Measurements from ENCODE around the gene OGA. TPM values are rescaled to one million over a fixed set of nuclear protein-coding genes. Genes with fewer than 3 reads are reported as not detected.

Gene OGA
- total RNA-seq = 43.8 and 64.3 TPM in 2 replicates

DNA sequence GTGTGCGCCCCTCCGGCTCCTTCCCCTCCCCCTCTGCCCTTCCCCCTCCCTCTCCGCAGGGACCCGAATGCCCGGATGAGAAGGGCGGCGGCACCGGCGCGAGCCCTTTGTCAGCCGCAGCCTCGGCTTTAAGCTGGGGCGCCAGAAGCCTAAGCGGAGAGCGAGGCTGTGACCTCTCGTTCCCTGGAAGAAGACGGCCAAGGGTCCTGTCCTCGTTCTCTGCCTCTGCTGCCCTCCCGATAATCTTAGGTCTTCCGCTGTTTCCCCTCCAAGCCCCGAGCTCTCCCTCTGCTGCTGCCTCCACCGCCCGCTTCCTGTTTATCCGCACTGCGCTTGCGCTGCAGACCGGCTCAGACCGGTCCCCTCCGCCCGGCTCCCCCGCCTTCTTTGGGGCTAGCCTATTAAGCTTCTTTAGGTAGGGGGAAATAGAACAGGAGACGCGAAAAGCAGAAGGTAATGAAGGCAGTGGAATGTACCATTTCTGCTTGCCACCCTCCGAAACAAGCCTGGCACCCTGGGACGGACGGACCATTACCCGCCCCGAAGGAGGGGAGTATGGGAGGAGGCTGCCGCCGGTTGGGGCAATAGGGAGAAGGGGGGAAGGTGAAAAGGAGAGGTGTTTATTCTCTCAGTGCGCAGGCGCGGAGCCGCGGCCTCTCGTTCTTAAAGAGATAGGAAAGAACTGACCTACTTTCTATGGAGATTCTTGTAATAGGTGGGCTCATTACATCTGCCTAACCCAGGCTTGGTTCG lies at the start of gene OGA:
TSS of gene OGA (minus strand) at position 326 of the 753 bp plus-strand sequence. CDS start 422 bp downstream, outside the sequence.
- DNase-seq (ENCODE audit: low read depth in 2 of 2) = peak; percentile 100

GRCh38 chr10:101867931-101868330 lies 49.7 kb upstream of the OGA start:
- peak in 1 of 2 donors; percentile 16 for DNase-seq (ENCODE audit: low read depth in 2 of 2)

DNA sequence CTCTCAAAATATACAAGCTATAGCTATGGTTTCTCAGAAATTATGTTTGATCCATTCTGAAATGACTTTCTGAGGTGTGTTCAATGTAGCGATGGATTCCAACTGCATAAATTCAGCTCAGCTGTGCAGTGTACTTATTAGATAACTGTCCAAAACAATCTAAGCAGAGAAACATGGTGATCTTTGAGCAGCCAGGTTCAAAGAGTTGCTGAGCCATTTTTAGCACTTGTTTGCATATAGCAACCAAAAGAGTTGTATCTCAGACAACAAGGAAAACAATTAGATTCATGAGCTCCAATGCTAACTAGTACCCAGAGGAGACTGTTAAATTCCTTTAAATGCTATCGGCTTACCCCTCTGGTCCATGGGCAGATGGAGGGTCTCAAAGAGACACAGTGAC lies 41.3 kb upstream of the OGA start:
- no peak for DNase-seq (ENCODE audit: low read depth in 2 of 2)

DNA sequence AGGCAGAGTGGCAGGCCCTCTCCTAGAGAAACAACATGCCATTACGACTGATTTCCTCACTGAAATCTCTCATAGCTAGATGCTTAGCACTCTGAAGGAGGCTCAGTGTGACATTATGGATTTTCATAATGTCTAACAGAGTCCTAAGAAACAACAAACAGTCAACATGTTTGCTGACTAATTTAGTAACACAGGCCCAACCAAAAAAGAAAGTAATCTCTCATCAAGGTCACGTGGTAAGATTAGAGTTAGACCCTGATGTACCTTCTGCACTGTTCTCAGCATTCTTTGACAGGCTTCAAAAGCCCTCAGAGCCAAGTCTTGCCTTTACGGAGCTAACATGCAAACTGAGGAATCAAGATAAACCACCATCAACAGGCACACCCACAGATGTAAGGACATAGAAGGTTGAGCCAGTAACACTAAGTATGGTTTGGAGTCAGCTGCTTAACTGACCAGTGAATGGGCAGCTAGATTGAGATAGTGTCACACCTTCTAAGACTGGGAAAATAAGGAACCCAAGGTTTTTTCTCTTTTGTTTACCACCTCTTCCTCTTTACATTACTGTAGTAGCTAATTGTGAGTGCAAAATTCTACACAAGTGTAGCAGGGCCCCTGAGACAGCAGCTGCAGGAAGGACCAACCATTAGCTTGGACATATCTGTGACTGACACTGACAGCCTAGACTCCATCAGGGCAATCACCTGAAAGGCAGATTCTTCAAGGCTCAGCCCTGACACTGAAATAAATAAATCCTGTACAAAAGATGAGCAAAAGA lies 40.7 kb upstream of the OGA start:
- DNase-seq (ENCODE audit: low read depth in 2 of 2) = no peak

GRCh38 chr10:101857802-101858476 lies 39.7 kb upstream of the OGA start:
- DNase-seq (ENCODE audit: low read depth in 2 of 2) = no peak

- peak in 1 of 2 donors; percentile 76 for DNase-seq (ENCODE audit: low read depth in 2 of 2)
Observed at GRCh38 chr10:101856626-101857025, 38.4 kb upstream of the OGA start.

DNA sequence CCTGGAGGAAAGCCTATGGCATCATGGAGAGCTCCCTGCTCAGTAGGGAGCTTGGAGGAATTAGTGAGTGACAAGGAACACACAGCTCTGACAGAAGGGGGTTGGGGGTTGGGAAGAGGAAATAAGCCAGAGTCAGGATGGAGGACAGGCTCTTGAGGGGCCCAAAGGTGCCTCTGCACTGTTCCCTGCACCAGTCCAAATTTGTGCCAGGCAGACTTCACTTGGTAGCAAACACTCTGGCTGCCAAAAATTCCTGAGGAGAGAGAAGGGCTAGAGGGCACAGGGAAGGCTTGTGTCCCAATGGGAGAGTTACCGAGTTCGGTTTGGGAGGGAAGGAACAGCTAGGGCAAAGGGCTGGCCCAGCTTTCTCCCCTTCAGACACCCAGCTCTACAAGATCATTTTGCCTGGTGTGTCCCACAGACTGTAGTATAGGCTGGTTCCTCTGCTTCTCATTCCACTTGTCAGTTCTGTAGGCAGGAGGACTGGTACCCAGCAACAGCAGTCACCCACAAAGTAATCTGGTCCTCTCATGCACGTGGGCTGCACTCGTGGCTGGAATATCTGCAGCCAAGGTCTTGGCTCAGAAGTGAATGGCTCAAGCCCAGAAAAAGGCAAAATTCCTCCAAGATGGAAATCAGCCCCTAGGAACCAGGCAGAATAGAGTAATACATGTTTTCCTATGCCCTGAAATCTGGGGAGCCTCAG lies 33.3 kb upstream of the OGA start:
- no peak for DNase-seq (ENCODE audit: low read depth in 2 of 2)

DNA sequence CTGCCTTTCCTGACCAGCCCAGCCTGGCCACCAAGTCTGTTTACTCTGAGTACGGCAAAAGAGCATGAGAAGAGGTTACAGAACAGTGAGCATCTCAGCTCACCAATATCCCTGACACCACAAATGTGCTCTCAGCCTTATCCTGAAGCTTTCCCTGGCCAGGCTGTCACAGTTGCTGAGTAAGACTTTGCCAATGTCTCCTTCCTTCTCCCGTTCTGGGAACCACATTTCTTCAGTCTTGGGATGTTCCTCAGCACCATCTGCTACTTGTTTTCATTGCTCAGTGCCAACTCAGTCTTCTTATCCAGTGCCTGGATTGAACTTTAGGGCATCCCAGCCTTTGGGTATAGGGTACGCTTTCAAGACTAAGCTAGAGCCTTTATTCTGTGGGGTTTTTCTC lies 32.5 kb upstream of the OGA start:
- no peak for DNase-seq (ENCODE audit: low read depth in 2 of 2)

DNA sequence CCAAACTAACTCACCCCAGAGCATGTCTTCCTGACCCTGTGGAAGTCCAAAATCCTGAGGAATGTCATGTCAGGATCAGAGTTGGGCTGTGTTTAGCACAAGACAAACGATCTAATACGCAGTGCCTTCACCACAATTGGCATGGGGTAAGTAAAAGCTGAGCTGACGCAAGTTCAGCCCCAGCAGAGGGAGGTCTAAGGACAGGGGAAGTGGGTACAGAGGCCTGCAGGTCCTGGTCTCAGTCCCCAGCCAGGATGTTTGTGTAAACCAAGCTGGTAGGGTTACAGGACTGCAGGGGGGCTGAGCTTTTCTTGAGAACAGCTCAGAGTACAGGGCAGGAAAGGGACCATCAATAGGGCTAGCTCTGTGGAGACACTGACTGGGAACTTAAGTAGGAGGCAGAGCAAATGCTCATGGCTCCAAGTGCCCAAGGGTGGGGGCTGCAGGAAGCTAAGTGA lies 30.7 kb upstream of the OGA start:
- DNase-seq (ENCODE audit: low read depth in 2 of 2) = peak in 1 of 2 donors; percentile 40

GRCh38 chr10:101848408-101848807 lies 30.2 kb upstream of the OGA start:
- peak in 1 of 2 donors; percentile 57 for DNase-seq (ENCODE audit: low read depth in 2 of 2)

DNA sequence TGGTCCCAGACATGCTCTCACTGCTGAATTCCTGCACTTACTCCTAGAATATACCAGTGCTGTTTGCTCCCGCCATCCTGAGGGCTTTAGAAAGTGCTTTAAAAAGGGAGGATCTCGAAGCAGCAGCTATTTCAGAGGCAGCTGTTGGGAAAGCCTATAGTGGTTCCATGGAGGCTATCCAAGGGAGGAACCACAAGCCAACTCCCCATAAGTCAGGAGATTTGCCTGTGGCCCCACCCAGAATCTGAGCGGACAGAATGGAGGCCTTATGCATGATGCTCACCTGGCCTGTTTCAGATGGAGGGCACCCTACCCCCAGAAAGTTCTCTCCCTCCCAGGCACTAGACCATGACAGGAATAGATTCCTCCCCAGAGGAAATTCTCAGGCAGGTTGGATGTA lies 27.6 kb upstream of the OGA start:
- no peak for DNase-seq (ENCODE audit: low read depth in 2 of 2)

GRCh38 chr10:101843032-101844021 lies 25.1 kb upstream of the OGA start, which contains the start of gene KCNIP2:
Gene KCNIP2 (minus strand): TSS chr10:101843800. CDS start chr10:101843568, 232 bp downstream.
- peak in 1 of 2 donors; percentile 23 for DNase-seq (ENCODE audit: low read depth in 2 of 2)

DNA sequence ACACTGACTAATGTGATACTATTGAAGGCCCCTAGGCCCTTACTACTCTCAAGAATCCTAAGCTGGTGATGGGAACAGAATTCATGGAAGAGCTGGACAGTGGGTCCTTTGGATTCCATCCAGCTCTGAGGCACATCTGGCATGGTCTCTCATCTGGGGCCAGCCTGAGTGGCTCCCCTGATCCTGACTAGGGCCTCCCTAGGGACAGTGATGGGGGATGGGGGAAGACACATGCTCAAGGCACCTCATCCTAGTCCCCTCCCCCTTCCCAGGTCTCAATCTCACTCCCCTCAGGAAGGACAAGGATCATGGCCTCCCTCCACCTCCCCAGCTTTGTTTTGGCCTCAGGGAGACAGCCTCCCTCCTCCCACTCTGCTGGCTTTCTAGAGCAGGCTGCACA lies 23.6 kb upstream of the OGA start:
- no peak for DNase-seq (ENCODE audit: low read depth in 2 of 2)

DNA sequence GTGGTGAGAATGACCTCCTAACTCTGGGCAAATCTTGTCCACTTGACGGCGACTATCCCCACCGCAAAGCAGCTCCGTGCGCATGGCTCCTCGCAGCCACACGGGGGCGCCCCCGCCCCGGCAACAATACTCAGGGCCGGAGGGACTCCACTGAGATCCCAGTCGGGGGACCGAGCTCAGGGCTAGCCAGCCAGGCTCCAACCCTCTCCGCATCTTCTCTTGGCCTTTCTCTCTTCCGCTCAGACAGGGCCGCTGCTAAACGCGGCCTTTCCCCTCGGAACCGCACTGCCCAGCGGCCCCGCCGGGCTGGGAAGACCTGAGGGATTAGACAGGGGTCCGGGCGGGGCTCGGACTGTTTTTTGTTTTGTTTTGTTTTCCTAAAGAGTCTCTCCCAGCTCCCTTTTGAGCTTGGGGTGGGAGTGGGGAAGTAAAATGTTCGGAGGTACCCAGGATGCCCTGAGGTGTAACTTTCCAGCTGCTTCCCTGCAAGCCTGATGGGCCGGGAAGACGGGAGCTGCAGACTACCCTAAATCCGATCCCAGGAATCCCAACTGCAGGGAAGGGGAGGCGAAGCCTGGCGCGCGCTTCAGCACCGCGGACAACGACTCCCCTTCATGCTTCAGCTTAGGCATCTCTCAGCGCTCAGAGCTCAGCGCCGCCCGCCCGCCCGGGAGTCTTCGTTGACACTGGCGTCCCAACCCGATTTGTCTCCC lies 22.7 kb upstream of the OGA start:
- DNase-seq (ENCODE audit: low read depth in 2 of 2) = peak; percentile 88

DNA sequence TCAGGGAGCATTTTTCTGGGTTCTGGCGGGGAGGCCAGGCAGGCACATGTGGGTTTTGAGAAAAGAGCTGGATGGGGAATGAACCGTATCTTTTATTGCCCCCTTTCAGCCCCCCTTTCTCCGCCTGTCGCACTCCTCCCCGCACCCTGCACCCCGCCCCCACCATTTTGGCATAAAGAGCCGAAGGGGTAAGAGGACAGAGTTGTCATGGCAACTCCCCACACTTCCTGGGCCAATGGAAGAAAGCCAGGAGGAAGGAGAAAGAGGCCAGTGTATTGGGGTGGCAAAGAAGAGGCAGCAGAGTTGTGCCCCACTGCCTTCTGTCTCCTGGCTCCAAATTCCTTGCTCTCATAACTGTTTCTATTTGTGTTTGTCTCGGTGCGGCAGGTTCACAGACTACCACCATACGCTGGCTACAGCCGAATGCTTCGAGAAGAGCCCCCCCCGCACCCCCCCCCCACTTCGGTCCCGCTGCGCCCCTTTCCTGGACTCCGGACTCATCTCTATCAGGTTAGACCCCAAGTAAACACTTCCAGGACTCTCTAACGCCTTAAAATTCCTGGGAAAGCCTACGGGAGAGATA lies 21.9 kb upstream of the OGA start:
- no peak for DNase-seq (ENCODE audit: low read depth in 2 of 2)

- peak; percentile 22 to 42 for DNase-seq (ENCODE audit: low read depth in 2 of 2)
Observed at GRCh38 chr10:101839416-101840063, 21.3 kb upstream of the OGA start.

GRCh38 chr10:101839002-101839401 lies 20.8 kb upstream of the OGA start:
- DNase-seq (ENCODE audit: low read depth in 2 of 2) = no peak

GRCh38 chr10:101838416-101838970 lies 20.2 kb upstream of the OGA start:
- DNase-seq (ENCODE audit: low read depth in 2 of 2) = no peak

Measured in lung microvascular endothelial cell (primary cell).